HepG2 (cell line): ENCODE data around the gene TMBIM6. TPM values are rescaled to one million over a fixed set of nuclear protein-coding genes. Genes with fewer than 3 reads are reported as not detected.

ENCODE experiments used
- HNRNPH1 ChIP-seq: fragments of 200-400 bp; formaldehyde crosslinking; optimal IDR thresholded peaks from 2 replicates; pipeline ENCODE3; 2017; ENCODE audit warnings: mild to moderate bottlenecking, low read depth, low read length
- ISL2 ChIP-seq: sonication (generic); formaldehyde crosslinking; IDR thresholded peaks from 2 replicates; pipeline ENCODE4 v1.5.0; 2020; ENCODE audit warnings: missing genetic modification reagents
- KDM2A ChIP-seq: sonication (generic); formaldehyde crosslinking; IDR thresholded peaks from 2 replicates; pipeline ENCODE4 v1.4.0; 2020; ENCODE audit warnings: low read depth, missing genetic modification reagents, borderline replicate concordance
- MIER2 ChIP-seq: IDR thresholded peaks from 2 replicates; pipeline ENCODE4 v1.6.1; 2016; ENCODE audit warnings: missing biosample characterization, missing genetic modification reagents
- MYC ChIP-seq: sonication (generic); formaldehyde crosslinking; IDR thresholded peaks from 2 replicates; pipeline ENCODE4 v1.9.0; 2021; ENCODE audit warnings: missing genetic modification reagents, borderline replicate concordance
- NFIB ChIP-seq: sonication (generic); formaldehyde crosslinking; IDR thresholded peaks from 2 replicates; pipeline ENCODE4 v1.9.0; 2021; ENCODE audit warnings: missing genetic modification reagents, mild to moderate bottlenecking, borderline replicate concordance
- PPARG ChIP-seq: conservative IDR thresholded peaks from 2 replicates; pipeline ENCODE4 v1.6.1; 2016; ENCODE audit warnings: missing biosample characterization, missing genetic modification reagents
- RAD21 ChIP-seq: fragments of 450-650 bp; formaldehyde crosslinking; IDR thresholded peaks from 2 replicates; pipeline ENCODE4 v1.5.0; 2020; ENCODE audit warnings: mild to moderate bottlenecking
- REPIN1 ChIP-seq: sonication (generic); formaldehyde crosslinking; IDR thresholded peaks from 2 replicates; pipeline ENCODE4 v1.8.0; 2022; ENCODE audit warnings: missing genetic modification reagents, low read depth, mild to moderate bottlenecking, borderline replicate concordance
- RFXANK ChIP-seq: IDR thresholded peaks from 2 replicates; pipeline ENCODE4 v1.6.1; 2016
- SRF ChIP-seq: IDR thresholded peaks from 2 replicates; pipeline ENCODE4 v1.6.1; 2011; ENCODE audit warnings: mild to moderate bottlenecking, low read depth, low read length, moderate library complexity
- ZNF317 ChIP-seq: sonication (generic); formaldehyde crosslinking; IDR thresholded peaks from 2 replicates; pipeline ENCODE4 v1.5.0; 2020; ENCODE audit warnings: mild to moderate bottlenecking, missing genetic modification reagents
- ZNF564 ChIP-seq: sonication (generic); formaldehyde crosslinking; IDR thresholded peaks from 2 replicates; pipeline ENCODE4 v1.8.1; 2023; ENCODE audit warnings: mild to moderate bottlenecking, missing genetic modification reagents
- ZSCAN9 ChIP-seq: IDR thresholded peaks from 2 replicates; pipeline ENCODE4 v1.6.1; 2016; ENCODE audit warnings: borderline replicate concordance
- polyA plus RNA-seq, 8 experiments: library from polyadenylated mRNA; depleted of rRNA in 3 of 8; stranded (reverse) in 7 of 8; unstranded in 1 of 8; fragments of >200 nt; fragmentation: Illumina TruSeq in 4 of 8; extraction: Trizol in 4 of 8; gene quantifications; 2 replicates each; pipeline versions ENCODE4 v1.2.1 to v1.2.3, GENCODE V29; 2011 to 2016; ENCODE audit warnings: low read depth in 4 of 8, missing spikeins in 1 of 8, mixed read lengths in 1 of 8; ENCODE audit not compliant: insufficient read depth in 1 of 8
- total RNA-seq, 5 experiments: library from RNA; depleted of rRNA; stranded (reverse); fragments of >200 nt; fragmentation: Illumina TruSeq; extraction: Trizol; gene quantifications; 2 replicates each; pipeline ENCODE4 v1.2.3, GENCODE V29; 2016; ENCODE audit warnings: low read depth in 1 of 5
- TF ChIP-seq, protein P1 (sequence below): sonication (generic); formaldehyde crosslinking; IDR thresholded peaks from 2 replicates; pipeline ENCODE4 v1.4.0; 2020; ENCODE audit warnings: missing genetic modification reagents
- TF ChIP-seq, protein P2 (sequence below): IDR thresholded peaks from 2 replicates; pipeline ENCODE4 v1.6.1; 2016; ENCODE audit warnings: mild to moderate bottlenecking
- TF ChIP-seq, protein P3 (sequence below): sonication (generic); formaldehyde crosslinking; IDR thresholded peaks from 2 replicates; pipeline ENCODE4 v1.4.0; 2020; ENCODE audit warnings: mild to moderate bottlenecking, low read depth, missing genetic modification reagents
- TF ChIP-seq, protein P4 (sequence below): sonication (generic); formaldehyde crosslinking; IDR thresholded peaks from 2 replicates; pipeline ENCODE4 v1.5.0; 2020; ENCODE audit warnings: mild to moderate bottlenecking, missing genetic modification reagents
- TF ChIP-seq, protein P5 (sequence below): sonication (generic); formaldehyde crosslinking; IDR thresholded peaks from 2 replicates; pipeline ENCODE4 v1.8.1; 2023; ENCODE audit warnings: mild to moderate bottlenecking, missing genetic modification reagents
- TF ChIP-seq, protein P6 (sequence below): sonication (generic); formaldehyde crosslinking; conservative IDR thresholded peaks from 2 replicates; pipeline ENCODE4 v1.8.0; 2022; ENCODE audit warnings: mild to moderate bottlenecking, moderate library complexity, missing genetic modification reagents

Gene TMBIM6
- total and polyA plus RNA-seq, 2 of the 13 experiments (the other 11 are each of a cell fraction or from before 2014, with no cell fraction given) = 412 to 468 TPM

DNA sequence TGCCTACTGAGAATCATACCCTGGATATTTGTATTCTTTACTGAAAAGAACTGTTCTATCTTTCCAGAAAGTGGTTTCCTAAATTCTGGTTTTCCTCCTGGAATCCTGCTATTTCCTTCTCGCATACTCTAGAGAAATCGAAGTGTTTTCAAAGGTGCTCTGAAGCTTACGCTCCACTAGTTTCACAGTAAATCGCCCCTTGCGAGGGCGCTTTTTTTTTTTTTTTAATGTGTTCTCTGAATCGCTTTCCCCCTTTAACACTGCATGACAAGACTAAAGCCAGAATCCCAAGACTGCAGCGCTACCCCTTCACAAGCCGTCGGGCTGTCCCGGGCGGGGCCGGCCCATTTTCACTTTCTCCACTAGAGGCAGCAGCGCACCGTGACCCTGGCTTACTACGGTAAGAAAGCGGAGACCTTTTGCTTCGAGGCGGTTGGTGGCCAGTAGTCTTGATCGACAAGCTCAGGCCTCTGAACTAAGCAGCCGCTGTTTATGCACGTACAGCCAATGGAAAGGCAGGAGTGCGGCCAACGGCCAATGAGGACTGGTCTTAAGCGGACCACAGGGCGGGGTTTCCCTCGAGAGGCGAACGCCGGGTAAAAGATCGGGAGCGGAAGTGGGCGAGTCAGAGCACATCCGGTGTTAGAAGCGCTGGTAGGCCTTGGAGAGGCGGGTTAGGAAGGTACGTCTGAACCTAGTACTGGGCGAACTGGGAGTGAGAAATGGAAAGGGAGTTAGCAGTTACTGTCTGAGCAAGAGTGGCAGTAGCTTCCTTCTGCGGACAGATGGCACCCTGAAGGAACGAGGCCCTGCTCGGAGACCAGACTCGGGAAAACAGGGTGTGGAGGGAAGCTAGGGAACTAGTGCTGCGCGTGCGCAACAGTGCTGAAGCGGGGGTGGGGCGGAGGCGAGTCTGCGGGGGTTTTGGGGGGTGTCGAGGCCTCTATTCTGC is at the start of gene TMBIM6 (continued):
- TF ChIP-seq, protein P1, sequence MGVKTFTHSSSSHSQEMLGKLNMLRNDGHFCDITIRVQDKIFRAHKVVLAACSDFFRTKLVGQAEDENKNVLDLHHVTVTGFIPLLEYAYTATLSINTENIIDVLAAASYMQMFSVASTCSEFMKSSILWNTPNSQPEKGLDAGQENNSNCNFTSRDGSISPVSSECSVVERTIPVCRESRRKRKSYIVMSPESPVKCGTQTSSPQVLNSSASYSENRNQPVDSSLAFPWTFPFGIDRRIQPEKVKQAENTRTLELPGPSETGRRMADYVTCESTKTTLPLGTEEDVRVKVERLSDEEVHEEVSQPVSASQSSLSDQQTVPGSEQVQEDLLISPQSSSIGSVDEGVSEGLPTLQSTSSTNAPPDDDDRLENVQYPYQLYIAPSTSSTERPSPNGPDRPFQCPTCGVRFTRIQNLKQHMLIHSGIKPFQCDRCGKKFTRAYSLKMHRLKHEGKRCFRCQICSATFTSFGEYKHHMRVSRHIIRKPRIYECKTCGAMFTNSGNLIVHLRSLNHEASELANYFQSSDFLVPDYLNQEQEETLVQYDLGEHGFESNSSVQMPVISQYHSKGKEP (CRISPR knock-in tag) = no peak; the same call in 1 of the 2 replicates
- TF ChIP-seq ISL2 (CRISPR knock-in tag) (peak; percentile 33; the same call in 1 of the 2 replicates), MYC (CRISPR knock-in tag) (peak; percentile 20; the same call in 1 of the 2 replicates), KDM2A (CRISPR knock-in tag) (peak; percentile 63), SRF (no peak), ZNF564 (CRISPR knock-in tag) (no peak), RAD21 (CRISPR knock-in tag) (peak; percentile 74), ZSCAN9 (CRISPR knock-in tag) (peak; percentile 47; the same call in 1 of the 2 replicates), ZNF317 (CRISPR knock-in tag) (peak; percentile 10; the same call in 1 of the 2 replicates), MIER2 (peak; percentile 9; the same call in 1 of the 2 replicates), HNRNPH1 (no peak), PPARG (peak; percentile 46; the same call in 1 of the 2 replicates), REPIN1 (CRISPR knock-in tag) (peak; percentile 80; the same call in 1 of the 2 replicates), NFIB (CRISPR knock-in tag) (no peak), RFXANK (0 out of 2 replicates have a peak, but pooled peaks have one; percentile 57)
- TF ChIP-seq, protein P2, sequence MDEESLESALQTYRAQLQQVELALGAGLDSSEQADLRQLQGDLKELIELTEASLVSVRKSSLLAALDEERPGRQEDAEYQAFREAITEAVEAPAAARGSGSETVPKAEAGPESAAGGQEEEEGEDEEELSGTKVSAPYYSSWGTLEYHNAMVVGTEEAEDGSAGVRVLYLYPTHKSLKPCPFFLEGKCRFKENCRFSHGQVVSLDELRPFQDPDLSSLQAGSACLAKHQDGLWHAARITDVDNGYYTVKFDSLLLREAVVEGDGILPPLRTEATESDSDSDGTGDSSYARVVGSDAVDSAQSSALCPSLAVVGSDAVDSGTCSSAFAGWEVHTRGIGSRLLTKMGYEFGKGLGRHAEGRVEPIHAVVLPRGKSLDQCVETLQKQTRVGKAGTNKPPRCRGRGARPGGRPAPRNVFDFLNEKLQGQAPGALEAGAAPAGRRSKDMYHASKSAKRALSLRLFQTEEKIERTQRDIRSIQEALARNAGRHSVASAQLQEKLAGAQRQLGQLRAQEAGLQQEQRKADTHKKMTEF = peak; percentile 60; the same call in 1 of the 2 replicates
- TF ChIP-seq, protein P3, sequence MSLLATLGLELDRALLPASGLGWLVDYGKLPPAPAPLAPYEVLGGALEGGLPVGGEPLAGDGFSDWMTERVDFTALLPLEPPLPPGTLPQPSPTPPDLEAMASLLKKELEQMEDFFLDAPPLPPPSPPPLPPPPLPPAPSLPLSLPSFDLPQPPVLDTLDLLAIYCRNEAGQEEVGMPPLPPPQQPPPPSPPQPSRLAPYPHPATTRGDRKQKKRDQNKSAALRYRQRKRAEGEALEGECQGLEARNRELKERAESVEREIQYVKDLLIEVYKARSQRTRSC (CRISPR knock-in tag) = no peak
- TF ChIP-seq, protein P4, sequence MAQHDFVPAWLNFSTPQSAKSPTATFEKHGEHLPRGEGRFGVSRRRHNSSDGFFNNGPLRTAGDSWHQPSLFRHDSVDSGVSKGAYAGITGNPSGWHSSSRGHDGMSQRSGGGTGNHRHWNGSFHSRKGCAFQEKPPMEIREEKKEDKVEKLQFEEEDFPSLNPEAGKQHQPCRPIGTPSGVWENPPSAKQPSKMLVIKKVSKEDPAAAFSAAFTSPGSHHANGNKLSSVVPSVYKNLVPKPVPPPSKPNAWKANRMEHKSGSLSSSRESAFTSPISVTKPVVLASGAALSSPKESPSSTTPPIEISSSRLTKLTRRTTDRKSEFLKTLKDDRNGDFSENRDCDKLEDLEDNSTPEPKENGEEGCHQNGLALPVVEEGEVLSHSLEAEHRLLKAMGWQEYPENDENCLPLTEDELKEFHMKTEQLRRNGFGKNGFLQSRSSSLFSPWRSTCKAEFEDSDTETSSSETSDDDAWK (CRISPR knock-in tag) = no peak
- TF ChIP-seq, protein P5, sequence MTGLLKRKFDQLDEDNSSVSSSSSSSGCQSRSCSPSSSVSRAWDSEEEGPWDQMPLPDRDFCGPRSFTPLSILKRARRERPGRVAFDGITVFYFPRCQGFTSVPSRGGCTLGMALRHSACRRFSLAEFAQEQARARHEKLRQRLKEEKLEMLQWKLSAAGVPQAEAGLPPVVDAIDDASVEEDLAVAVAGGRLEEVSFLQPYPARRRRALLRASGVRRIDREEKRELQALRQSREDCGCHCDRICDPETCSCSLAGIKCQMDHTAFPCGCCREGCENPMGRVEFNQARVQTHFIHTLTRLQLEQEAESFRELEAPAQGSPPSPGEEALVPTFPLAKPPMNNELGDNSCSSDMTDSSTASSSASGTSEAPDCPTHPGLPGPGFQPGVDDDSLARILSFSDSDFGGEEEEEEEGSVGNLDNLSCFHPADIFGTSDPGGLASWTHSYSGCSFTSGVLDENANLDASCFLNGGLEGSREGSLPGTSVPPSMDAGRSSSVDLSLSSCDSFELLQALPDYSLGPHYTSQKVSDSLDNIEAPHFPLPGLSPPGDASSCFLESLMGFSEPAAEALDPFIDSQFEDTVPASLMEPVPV = peak; percentile 76; the same call in 1 of the 2 replicates
- TF ChIP-seq, protein P6, sequence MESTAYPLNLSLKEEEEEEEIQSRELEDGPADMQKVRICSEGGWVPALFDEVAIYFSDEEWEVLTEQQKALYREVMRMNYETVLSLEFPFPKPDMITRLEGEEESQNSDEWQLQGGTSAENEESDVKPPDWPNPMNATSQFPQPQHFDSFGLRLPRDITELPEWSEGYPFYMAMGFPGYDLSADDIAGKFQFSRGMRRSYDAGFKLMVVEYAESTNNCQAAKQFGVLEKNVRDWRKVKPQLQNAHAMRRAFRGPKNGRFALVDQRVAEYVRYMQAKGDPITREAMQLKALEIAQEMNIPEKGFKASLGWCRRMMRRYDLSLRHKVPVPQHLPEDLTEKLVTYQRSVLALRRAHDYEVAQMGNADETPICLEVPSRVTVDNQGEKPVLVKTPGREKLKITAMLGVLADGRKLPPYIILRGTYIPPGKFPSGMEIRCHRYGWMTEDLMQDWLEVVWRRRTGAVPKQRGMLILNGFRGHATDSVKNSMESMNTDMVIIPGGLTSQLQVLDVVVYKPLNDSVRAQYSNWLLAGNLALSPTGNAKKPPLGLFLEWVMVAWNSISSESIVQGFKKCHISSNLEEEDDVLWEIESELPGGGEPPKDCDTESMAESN (CRISPR knock-in tag) = no peak
